Smooth muscle cell (in vitro differentiated cells): ENCODE data around the gene TOX3. TPM values are rescaled to one million over a fixed set of nuclear protein-coding genes. Genes with fewer than 3 reads are reported as not detected.

Experiments used
- DNase-seq: peaks from one replicate; lab custom pipeline; 2025; ENCODE audit not compliant: unreplicated experiment; lab: John Stamatoyannopoulos, UW
- H2AFZ ChIP-seq: fragments of 200-600 bp; sonication (generic); 2 replicates; pipeline ENCODE4 v1.6.0; 2016; ENCODE audit warnings: antibody characterized with exemption, low read depth, mild to moderate bottlenecking
- H3F3A ChIP-seq: fragments of 200-600 bp; sonication (generic); 2 replicates; pipeline ENCODE4 v1.6.0; 2017; ENCODE audit warnings: antibody characterized with exemption, low read depth
- H3K27ac ChIP-seq: fragments of 200-600 bp; sonication (generic); 2 replicates; pipeline ENCODE4 v1.5.1; 2016; ENCODE audit warnings: low read depth, mild to moderate bottlenecking
- H3K27me3 ChIP-seq: fragments of 200-600 bp; sonication (generic); 2 replicates; pipeline ENCODE4 v1.6.1; 2016; ENCODE audit warnings: low read depth, mild to moderate bottlenecking
- H3K36me3 ChIP-seq: fragments of 200-600 bp; sonication (generic); 2 replicates; pipeline ENCODE4 v1.5.1; 2016; ENCODE audit warnings: low read depth
- H3K4me1 ChIP-seq: fragments of 200-600 bp; sonication (generic); 2 replicates; pipeline ENCODE4 v1.5.1; 2016; ENCODE audit warnings: low read depth
- H3K4me2 ChIP-seq: fragments of 200-600 bp; sonication (generic); 2 replicates; pipeline ENCODE4 v1.6.0; 2016; ENCODE audit warnings: mild to moderate bottlenecking
- H3K4me3 ChIP-seq: fragments of 200-600 bp; sonication (generic); 2 replicates; pipeline ENCODE4 v1.5.1; 2016; ENCODE audit warnings: mild to moderate bottlenecking
- H3K79me2 ChIP-seq: fragments of 200-600 bp; sonication (generic); 2 replicates; pipeline ENCODE4 v1.6.0; 2016; ENCODE audit warnings: low read depth, mild to moderate bottlenecking
- H3K9ac ChIP-seq: fragments of 200-600 bp; sonication (generic); 2 replicates; pipeline ENCODE4 v1.6.0; 2016; ENCODE audit warnings: low read depth
- H3K9me3 ChIP-seq: fragments of 200-600 bp; sonication (generic); replicated peaks from 2 replicates; pipeline ENCODE4 v1.5.1; 2016; ENCODE audit warnings: low read depth
- H4K20me1 ChIP-seq: fragments of 200-600 bp; sonication (generic); 2 replicates; pipeline ENCODE4 v1.6.0; 2016; ENCODE audit warnings: low read depth
- CTCF ChIP-seq: fragments of 200-600 bp; sonication (generic); IDR thresholded peaks from 2 replicates; pipeline ENCODE4 v1.5.1; 2017; ENCODE audit warnings: borderline replicate concordance, mild to moderate bottlenecking, antibody characterized with exemption; ENCODE audit not compliant: insufficient read depth, poor library complexity, severe bottlenecking
- WGBS: methylation state at CpG from one replicate; pipeline ENCODE4 v1.1.7; 2016; ENCODE audit warnings: low lambda C conversion rate; 5-methylcytosine and 5-hydroxymethylcytosine counted together
- polyA plus RNA-seq: library from polyadenylated mRNA; unstranded; fragments of >200 nt; fragmentation: Nextera tagmentation; extraction: Ambion mirVana; gene quantifications from 2 replicates; pipeline ENCODE4 v1.2.1, GENCODE V29; 2016
- total RNA-seq: library from RNA; depleted of rRNA; stranded (reverse); fragments of >200 nt; gene quantifications from 2 replicates; pipeline ENCODE4 v1.2.3, GENCODE V29; 2014

TOX3 gene
- total and polyA plus RNA-seq, 2 experiments from 2014 or later, result 0.18 to 0.49 TPM

- Histone ChIP-seq H3K9me3 (no peaks in the 10 kb centered on the region), H2AFZ (no peak overlapping the region), H3K36me3 (no peaks in the 10 kb centered on the region), H3K27ac (no peak overlapping the region), H3K9ac (no peak overlapping the region), H3K27me3 (no peaks in the 10 kb centered on the region), H3K4me1 (peaks cover 3% of the 10 kb centered on the region), H3K4me2 (no peak overlapping the region), H4K20me1 (no peaks in the 10 kb centered on the region), H3K4me3 (no peak overlapping the region), H3K79me2 (no peaks in the 10 kb centered on the region), H3F3A (no peaks in the 10 kb centered on the region)
- DNase-seq, result no peak
- 98% methylated on average over 8 of the region's 8 CpGs for WGBS
- TF ChIP-seq CTCF, result no peak
Observed at GRCh38 chr16:52463904-52464303, 83.0 kb downstream of the TOX3 start.

GRCh38 chr16:52462816-52463215, 84.1 kb downstream of the TOX3 start:
- H3K9ac ChIP-seq, result no peak overlapping the region
- no peak for DNase-seq
- no peak for TF ChIP-seq CTCF

GRCh38 chr16:52460639-52461178, 86.2 kb downstream of the TOX3 start:
- no peaks in the 10 kb centered on the region for H3K9me3 ChIP-seq
- no peak for TF ChIP-seq CTCF
- peaks cover 27% of the 10 kb centered on the region for H3K4me1 ChIP-seq
- no peaks in the 10 kb centered on the region for H3K27me3 ChIP-seq
- no peaks in the 10 kb centered on the region for H3K79me2 ChIP-seq
- no peaks in the 10 kb centered on the region for H4K20me1 ChIP-seq
- H3K4me2 ChIP-seq, result no peak overlapping the region
- no peak overlapping the region for H3K9ac ChIP-seq
- no peak overlapping the region for H3K4me3 ChIP-seq
- no peak overlapping the region for H3K27ac ChIP-seq
- H3K36me3 ChIP-seq, result no peaks in the 10 kb centered on the region
- H2AFZ ChIP-seq, result no peak overlapping the region
- no peak for DNase-seq
- no peaks in the 10 kb centered on the region for H3F3A ChIP-seq
- 71% methylated on average over 1 of the region's 1 CpG for WGBS

More at GRCh38 chr16:52462816-52463215, 84.1 kb downstream of the TOX3 start:
- Histone ChIP-seq H4K20me1 (no peaks in the 10 kb centered on the region), H3K4me2 (peak overlapping the region; percentile 41), H3K27ac (no peak overlapping the region), H3K9me3 (no peaks in the 10 kb centered on the region), H3K79me2 (no peaks in the 10 kb centered on the region), H2AFZ (no peak overlapping the region), H3K27me3 (no peaks in the 10 kb centered on the region), H3F3A (no peaks in the 10 kb centered on the region), H3K4me1 (peaks cover 6% of the 10 kb centered on the region), H3K4me3 (no peak overlapping the region), H3K36me3 (no peaks in the 10 kb centered on the region)

- Histone ChIP-seq H3K4me3 (no peak overlapping the region), H3K27ac (peak overlapping the region; percentile 24), H3K4me2 (peak overlapping the region; percentile 66), H3F3A (no peaks in the 10 kb centered on the region), H2AFZ (no peak overlapping the region), H3K79me2 (no peaks in the 10 kb centered on the region), H3K9ac (peak overlapping the region; percentile 31), H3K27me3 (no peaks in the 10 kb centered on the region), H3K4me1 (peaks cover 24% of the 10 kb centered on the region), H4K20me1 (no peaks in the 10 kb centered on the region), H3K9me3 (no peaks in the 10 kb centered on the region), H3K36me3 (no peaks in the 10 kb centered on the region)
- DNase-seq, result no peak
- whole genome bisulfite sequencing, result 29% methylated on average over 3 of the region's 3 CpGs
- no peak for TF ChIP-seq CTCF
Observed at GRCh38 chr16:52456368-52456767, 90.6 kb downstream of the TOX3 start.
